Activated T-helper 2 cell treated with anti-CD3 and anti-CD28 coated beads, Interferon-gamma antibody, Interleukin-2, Interleukin-4, amounts not matched to agents 10 μg/mL and 5 μg/mL and 100 μg/mL, durations not matched to agents 14 hours and 24 hours and 36 hours (primary cell): Measurements from ENCODE around the gene CHST15. TPM values are rescaled to one million over a fixed set of nuclear protein-coding genes. Genes with fewer than 3 reads are reported as not detected.

Source experiments
- DNase-seq: peaks from one replicate; pipeline ENCODE4 v3.0.0; 2021; ENCODE audit warnings: low spot score
- H3K27ac Mint-ChIP-seq: one replicate; pipeline ENCODE4 v1.8.0; 2021; ENCODE audit warnings: mixed read lengths
- H3K27me3 Mint-ChIP-seq: one replicate; pipeline ENCODE4 v1.8.0; 2021; ENCODE audit warnings: low read depth, mixed read lengths
- H3K36me3 Mint-ChIP-seq: one replicate; pipeline ENCODE4 v1.8.0; 2021; ENCODE audit warnings: low read depth, mixed read lengths
- H3K4me1 Mint-ChIP-seq: one replicate; pipeline ENCODE4 v1.8.0; 2021; ENCODE audit warnings: low read depth, mixed read lengths
- H3K4me3 Mint-ChIP-seq: one replicate; pipeline ENCODE4 v1.8.0; 2021; ENCODE audit warnings: low read depth, mild to moderate bottlenecking, moderate library complexity, mixed read lengths
- H3K9me3 Mint-ChIP-seq: one replicate; pipeline ENCODE4 v1.8.0; 2021; ENCODE audit warnings: mixed read lengths
- intact Hi-C: fragments of 100-400 bp; cut with micrococcal nuclease; formaldehyde crosslinking; loops from one replicate; pipeline ENCODE4 v1.15.1; 2023
- total RNA-seq: library from RNA; stranded (reverse); gene quantifications from 2 replicates; pipeline ENCODE4 v1.2.3, GENCODE V29; 2022

Gene CHST15
- total RNA-seq, 1 donor from 2014 or later = not detected

GRCh38 chr10:124014416-124015154, 78.8 kb downstream of the CHST15 start:
- no peaks in the 10 kb centered on the region for H3K27me3 Mint-ChIP-seq
- no peak overlapping the region for H3K4me3 Mint-ChIP-seq
- H3K36me3 Mint-ChIP-seq = no peaks in the 10 kb centered on the region
- no peaks in the 10 kb centered on the region for H3K4me1 Mint-ChIP-seq
- no peak overlapping the region for H3K27ac Mint-ChIP-seq
- peaks cover 11% of the 10 kb centered on the region for H3K9me3 Mint-ChIP-seq
- intact Hi-C loops = no loop called here
- no peak for DNase-seq

GRCh38 chr10:124013916-124014315, 79.5 kb downstream of the CHST15 start:
- H3K4me3 Mint-ChIP-seq = no peak overlapping the region
- no peaks in the 10 kb centered on the region for H3K27me3 Mint-ChIP-seq
- H3K9me3 Mint-ChIP-seq = peaks cover 11% of the 10 kb centered on the region
- H3K27ac Mint-ChIP-seq = no peak overlapping the region
- no peaks in the 10 kb centered on the region for H3K4me1 Mint-ChIP-seq
- H3K36me3 Mint-ChIP-seq = no peaks in the 10 kb centered on the region
- intact Hi-C loops = no loop called here
- no peak for DNase-seq

DNA sequence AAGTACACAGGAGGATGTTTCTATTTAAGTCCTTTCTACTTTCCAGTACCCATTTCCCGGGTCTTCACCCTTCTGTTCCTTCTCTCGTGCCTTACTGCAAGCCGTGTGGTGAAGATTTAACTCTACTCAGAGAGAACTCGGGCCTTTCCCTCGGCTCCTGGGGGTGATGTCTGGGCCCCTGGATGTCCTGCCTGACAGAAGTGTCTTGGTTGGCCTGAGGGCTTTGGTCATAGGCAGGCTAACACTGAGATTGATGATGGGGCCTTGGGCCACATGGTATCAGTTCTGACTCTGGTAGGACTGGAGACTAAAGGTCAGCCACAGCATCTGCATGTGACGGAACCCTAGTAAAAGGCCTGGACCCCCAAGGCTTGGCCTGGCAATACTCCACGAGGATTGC, 80.4 kb downstream of the CHST15 start:
- H3K4me3 Mint-ChIP-seq = no peak overlapping the region
- H3K36me3 Mint-ChIP-seq = no peaks in the 10 kb centered on the region
- no peak overlapping the region for H3K27ac Mint-ChIP-seq
- H3K27me3 Mint-ChIP-seq = no peaks in the 10 kb centered on the region
- peaks cover 11% of the 10 kb centered on the region for H3K9me3 Mint-ChIP-seq
- DNase-seq = no peak
- intact Hi-C loops = no loop called here
- H3K4me1 Mint-ChIP-seq = no peaks in the 10 kb centered on the region

DNA sequence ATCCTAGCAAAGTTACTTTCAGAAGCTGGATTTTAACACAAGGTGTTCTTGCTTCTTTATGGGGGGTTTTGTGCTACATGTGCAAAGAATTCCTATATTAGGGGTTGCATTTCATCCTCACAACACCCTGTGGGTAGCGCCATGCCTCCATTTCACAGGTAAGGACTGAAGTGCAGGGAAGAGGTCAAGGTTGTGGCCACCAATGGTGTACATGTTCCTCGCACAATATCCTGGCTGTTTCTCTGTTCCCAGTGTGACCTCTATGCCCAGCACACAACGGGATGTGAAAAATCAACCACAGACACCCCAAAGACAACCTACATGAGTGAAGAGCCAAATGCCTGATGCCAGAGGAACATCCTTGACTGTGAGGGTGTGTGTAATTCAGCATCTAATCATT, 80.8 kb downstream of the CHST15 start:
- H3K4me1 Mint-ChIP-seq = no peaks in the 10 kb centered on the region
- no peaks in the 10 kb centered on the region for H3K27me3 Mint-ChIP-seq
- no peak overlapping the region for H3K4me3 Mint-ChIP-seq
- no peak overlapping the region for H3K27ac Mint-ChIP-seq
- H3K36me3 Mint-ChIP-seq = no peaks in the 10 kb centered on the region
- H3K9me3 Mint-ChIP-seq = peaks cover 11% of the 10 kb centered on the region
- intact Hi-C loops = no loop called here
- DNase-seq = no peak

DNA sequence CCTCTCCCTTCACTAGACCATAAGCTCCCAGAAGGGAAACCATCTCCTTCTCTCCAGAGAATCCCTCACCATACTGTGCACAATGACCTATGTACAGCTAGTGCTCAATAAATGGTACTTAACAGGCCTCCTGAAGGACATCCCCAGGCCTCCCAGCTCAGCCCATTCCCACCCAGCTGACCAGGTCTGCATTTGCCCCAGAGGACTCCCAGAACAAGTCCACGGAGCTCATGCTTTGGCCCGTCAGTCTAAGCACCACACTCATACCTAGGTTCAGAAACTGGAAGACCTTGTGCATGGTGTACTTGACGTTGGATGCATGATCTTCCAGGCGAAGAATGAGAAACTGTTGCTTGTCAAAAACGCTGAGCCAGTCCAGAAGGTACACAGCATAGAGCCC, 81.3 kb downstream of the CHST15 start:
- Mint-ChIP-seq H3K36me3 (no peaks in the 10 kb centered on the region), H3K4me3 (no peak overlapping the region), H3K27me3 (no peaks in the 10 kb centered on the region), H3K9me3 (peaks cover 11% of the 10 kb centered on the region), H3K27ac (no peak overlapping the region), H3K4me1 (no peaks in the 10 kb centered on the region)
- DNase-seq = no peak
- intact Hi-C loops = no loop called here

DNA sequence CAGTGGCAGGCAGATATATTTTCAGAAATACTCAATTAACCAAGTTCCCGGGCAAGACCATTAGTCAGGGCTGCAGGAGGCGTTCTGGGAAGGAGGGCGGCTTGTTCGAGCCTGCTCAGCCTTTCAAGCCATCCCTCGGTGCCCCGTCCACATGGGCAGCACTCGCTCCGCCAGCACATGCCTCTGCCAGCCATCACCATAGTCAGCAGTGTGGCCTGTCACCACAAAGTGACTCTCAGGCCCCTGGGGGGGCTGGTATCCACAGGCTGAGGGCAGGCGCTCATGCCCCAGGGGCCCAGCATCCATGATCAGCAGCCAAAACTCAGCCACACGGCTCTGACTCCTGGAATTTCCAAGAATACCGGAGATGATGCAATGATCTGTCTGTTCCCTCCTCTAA, 81.9 kb downstream of the CHST15 start:
- no peak for DNase-seq
- no peaks in the 10 kb centered on the region for H3K4me1 Mint-ChIP-seq
- no peak overlapping the region for H3K27ac Mint-ChIP-seq
- no peaks in the 10 kb centered on the region for H3K36me3 Mint-ChIP-seq
- intact Hi-C loops = no loop called here
- peaks cover 11% of the 10 kb centered on the region for H3K9me3 Mint-ChIP-seq
- no peaks in the 10 kb centered on the region for H3K27me3 Mint-ChIP-seq
- H3K4me3 Mint-ChIP-seq = no peak overlapping the region

DNA sequence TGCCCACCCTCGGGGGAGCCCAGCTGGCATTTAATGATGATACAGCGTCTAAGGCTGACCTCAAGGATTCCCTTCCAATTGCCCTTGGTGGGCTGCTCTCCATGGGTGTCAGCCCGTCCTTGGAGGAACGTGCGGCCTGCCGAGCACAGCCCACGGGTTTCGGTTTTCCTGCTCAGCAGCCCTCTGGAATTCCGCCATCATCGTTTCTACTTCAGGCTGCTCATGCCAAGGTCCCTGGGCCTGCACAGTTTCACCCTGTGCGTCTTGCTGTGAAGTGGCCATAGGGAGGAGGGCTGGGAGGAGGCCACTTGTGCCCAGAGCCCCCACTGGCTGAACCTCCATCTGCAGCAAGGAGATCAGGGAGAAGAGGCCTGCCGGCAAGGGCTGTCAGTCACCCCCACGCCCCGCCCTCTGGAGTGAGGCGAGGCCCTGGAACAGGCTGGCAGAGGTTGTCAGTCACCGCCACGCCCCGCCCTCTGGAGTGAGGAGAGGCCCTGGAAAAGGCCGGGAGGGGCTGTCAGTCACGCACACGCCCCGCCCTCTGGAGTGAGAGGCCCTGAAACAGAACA, 82.8 kb downstream of the CHST15 start:
- intact Hi-C loops = no loop called here
- Mint-ChIP-seq H3K4me3 (no peak overlapping the region), H3K36me3 (no peaks in the 10 kb centered on the region), H3K9me3 (peaks cover 11% of the 10 kb centered on the region), H3K27ac (no peak overlapping the region), H3K4me1 (no peaks in the 10 kb centered on the region), H3K27me3 (no peaks in the 10 kb centered on the region)
- DNase-seq = no peak

DNA sequence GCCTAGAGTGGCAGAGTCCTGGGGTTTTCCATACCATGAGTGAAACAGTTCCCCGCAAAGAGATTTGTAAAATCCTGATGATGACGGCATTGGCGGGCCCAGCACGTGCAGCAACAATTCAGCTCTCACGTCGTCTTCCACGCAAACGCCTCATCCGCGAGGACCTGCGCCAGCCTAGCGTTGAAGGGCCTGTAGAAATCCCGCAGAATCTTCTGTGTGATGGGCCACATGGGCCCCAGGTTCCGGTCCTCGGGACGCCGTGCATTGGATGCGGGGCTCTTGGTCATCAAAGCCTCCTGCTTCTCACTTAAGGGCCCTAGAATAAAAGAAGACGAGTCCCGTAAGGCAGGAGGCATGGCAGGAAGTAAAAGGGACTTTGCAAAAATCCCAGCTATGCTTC, 83.4 kb downstream of the CHST15 start:
- H3K9me3 Mint-ChIP-seq = peaks cover 11% of the 10 kb centered on the region
- no peaks in the 10 kb centered on the region for H3K36me3 Mint-ChIP-seq
- no peak for DNase-seq
- no peaks in the 10 kb centered on the region for H3K4me1 Mint-ChIP-seq
- H3K27me3 Mint-ChIP-seq = no peaks in the 10 kb centered on the region
- H3K27ac Mint-ChIP-seq = no peak overlapping the region
- H3K4me3 Mint-ChIP-seq = no peak overlapping the region
- intact Hi-C loops = no loop called here

GRCh38 chr10:124009231-124010015, 84.0 kb downstream of the CHST15 start:
- H3K27me3 Mint-ChIP-seq = no peaks in the 10 kb centered on the region
- no peak overlapping the region for H3K27ac Mint-ChIP-seq
- H3K4me1 Mint-ChIP-seq = no peaks in the 10 kb centered on the region
- no peak for DNase-seq
- H3K4me3 Mint-ChIP-seq = no peak overlapping the region
- H3K36me3 Mint-ChIP-seq = no peaks in the 10 kb centered on the region
- H3K9me3 Mint-ChIP-seq = peaks cover 11% of the 10 kb centered on the region
- intact Hi-C loops = no loop called here

DNA sequence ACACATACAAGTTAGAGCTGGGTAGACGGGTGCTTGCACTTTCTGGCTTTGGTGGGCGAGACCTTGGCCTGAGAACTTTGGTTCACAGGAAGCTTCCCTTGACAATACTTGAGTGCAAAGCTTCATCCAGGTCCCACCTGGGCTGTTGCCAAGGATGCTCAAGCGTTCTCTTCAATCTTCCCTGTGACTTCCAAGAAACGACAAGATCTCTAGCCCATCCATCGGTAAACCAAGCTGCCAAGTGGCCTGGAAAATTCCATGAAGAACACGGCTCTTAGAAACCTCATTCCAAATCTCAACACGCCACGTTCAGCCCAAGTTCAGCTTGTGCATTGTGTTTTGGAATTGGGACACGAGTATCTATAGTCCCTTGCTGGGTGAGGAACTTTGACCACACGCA, 84.7 kb downstream of the CHST15 start:
- H3K27ac Mint-ChIP-seq = no peak overlapping the region
- DNase-seq = no peak
- H3K27me3 Mint-ChIP-seq = no peaks in the 10 kb centered on the region
- H3K4me1 Mint-ChIP-seq = no peaks in the 10 kb centered on the region
- intact Hi-C loops = no loop called here
- H3K9me3 Mint-ChIP-seq = peaks cover 5% of the 10 kb centered on the region
- no peak overlapping the region for H3K4me3 Mint-ChIP-seq
- H3K36me3 Mint-ChIP-seq = no peaks in the 10 kb centered on the region

DNA sequence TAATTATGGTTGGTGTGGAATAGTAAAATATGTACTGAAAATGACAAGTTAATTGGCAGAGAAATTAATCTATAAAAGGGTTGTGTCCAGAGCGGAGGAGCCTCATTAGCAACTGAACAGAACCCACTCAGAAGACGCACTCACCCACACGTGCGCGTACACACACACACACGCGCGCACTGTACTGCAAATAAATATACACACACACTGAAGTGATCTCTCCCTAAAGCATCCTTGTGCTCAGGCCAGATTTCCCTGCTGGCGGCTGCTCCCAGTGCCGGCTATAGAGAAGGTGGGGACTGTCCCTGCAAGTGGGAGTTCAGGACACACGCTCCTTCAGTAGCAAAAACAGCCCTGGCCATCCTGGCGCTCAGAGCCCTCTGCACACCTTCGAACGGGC, 85.2 kb downstream of the CHST15 start:
- Mint-ChIP-seq H3K9me3 (no peaks in the 10 kb centered on the region), H3K4me1 (no peaks in the 10 kb centered on the region), H3K27ac (no peak overlapping the region), H3K36me3 (no peaks in the 10 kb centered on the region), H3K27me3 (no peaks in the 10 kb centered on the region), H3K4me3 (no peak overlapping the region)
- intact Hi-C loops = no loop called here
- no peak for DNase-seq

DNA sequence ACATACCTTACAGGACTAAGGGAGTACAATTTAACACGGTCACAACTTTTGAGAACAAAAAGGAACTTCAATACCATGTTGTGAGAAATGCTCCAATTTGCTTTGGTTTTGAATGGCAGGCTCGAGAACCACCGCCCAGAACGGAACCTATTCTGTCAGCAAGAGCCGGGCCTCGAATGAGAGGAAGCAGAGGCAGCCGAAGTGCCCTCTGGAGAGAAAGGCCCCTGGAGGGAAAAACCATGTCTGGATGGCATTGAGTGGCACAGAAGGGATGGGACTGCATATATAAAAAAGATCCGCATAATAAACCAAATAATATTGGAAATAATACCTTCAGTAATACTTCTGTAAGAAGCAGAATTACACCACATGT, 85.6 kb downstream of the CHST15 start:
- DNase-seq = no peak
- no peaks in the 10 kb centered on the region for H3K36me3 Mint-ChIP-seq
- H3K27ac Mint-ChIP-seq = no peak overlapping the region
- intact Hi-C loops = no loop called here
- no peaks in the 10 kb centered on the region for H3K9me3 Mint-ChIP-seq
- no peaks in the 10 kb centered on the region for H3K4me1 Mint-ChIP-seq
- no peaks in the 10 kb centered on the region for H3K27me3 Mint-ChIP-seq
- no peak overlapping the region for H3K4me3 Mint-ChIP-seq

DNA sequence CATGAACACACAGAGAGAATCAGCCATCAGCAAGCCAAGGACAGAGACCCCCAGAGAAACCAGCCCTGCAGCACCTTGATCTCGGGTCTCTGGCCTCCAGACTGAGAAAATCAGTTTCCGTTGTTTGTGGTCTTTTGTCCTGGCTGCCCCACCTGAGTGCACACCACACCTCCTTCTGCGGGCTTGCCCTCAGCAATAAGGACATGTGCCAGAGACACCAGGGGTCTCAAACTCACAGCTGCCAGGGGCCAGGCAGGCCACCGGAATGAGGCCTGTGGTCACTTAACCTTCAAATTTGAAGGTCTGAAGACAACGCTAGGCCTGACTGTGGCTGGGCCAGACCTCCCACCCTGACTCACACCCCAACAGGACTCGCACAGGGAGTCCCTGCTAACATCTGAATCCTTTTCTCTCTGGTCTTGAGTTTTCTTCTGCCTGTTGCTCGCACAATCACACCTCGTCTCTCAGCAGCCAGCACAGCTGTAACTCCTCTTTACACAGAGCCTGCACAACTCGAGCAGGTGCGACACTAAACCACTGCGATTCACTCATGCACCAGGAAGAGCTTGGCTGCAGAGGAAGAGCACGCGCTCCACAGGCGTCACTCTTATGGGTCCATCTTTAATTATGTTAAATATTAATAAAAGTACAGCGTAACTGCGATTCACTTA, 86.2 kb downstream of the CHST15 start:
- Mint-ChIP-seq H3K27ac (no peak overlapping the region), H3K36me3 (no peaks in the 10 kb centered on the region), H3K4me1 (no peaks in the 10 kb centered on the region), H3K9me3 (no peaks in the 10 kb centered on the region), H3K27me3 (no peaks in the 10 kb centered on the region), H3K4me3 (no peak overlapping the region)
- intact Hi-C loops = no loop called here
- no peak for DNase-seq
